Panc1 (cell line): ENCODE data around the gene RALGAPA1.

Source experiments
- POLR2AphosphoS5 ChIP-seq: IDR thresholded peaks from 2 replicates; pipeline ENCODE4 v1.6.1; 2012; ENCODE audit warnings: mild to moderate bottlenecking, low read depth, low read length, moderate library complexity
- SIN3A ChIP-seq: IDR thresholded peaks from 2 replicates; pipeline ENCODE4 v1.6.1; 2012; ENCODE audit warnings: low read depth, mild to moderate bottlenecking, low read length, moderate library complexity, borderline replicate concordance; ENCODE audit not compliant: insufficient read depth
- TF ChIP-seq, protein P1 (sequence below): fragments of 450-650 bp; IDR thresholded peaks from 2 replicates; pipeline ENCODE4 v1.5.1; 2017; ENCODE audit warnings: mild to moderate bottlenecking
- TF ChIP-seq, protein P2 (sequence below), 2 experiments: IDR thresholded peaks; 2 replicates each; pipeline ENCODE4 v1.6.1; 2011 to 2012; ENCODE audit warnings: low read depth in 2 of 2, control low read depth in 1 of 2, low read length in 1 of 2, mild to moderate bottlenecking in 1 of 2, moderate library complexity in 1 of 2; ENCODE audit not compliant: insufficient read depth in 1 of 2

DNA sequence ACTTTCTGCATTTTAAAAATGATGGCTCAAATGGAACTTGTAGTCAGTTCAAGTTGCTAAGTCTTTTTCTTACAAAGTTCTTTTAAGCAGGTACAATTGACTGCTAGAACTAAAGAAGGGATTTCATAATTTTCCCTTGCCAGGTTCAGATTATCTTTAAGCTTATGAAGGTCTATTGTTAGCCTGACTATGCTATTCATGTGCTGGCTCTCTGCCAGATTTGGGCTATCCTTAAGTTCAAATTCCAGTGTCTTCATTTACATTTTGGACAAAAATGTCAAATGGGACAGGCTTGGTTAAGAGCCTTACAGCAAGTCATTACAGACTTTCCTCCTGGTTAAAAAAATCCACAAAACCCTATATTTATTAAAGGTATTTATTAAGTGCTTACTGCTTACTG is 232.8 kb downstream of the RALGAPA1 start:
- TF ChIP-seq, protein P1, sequence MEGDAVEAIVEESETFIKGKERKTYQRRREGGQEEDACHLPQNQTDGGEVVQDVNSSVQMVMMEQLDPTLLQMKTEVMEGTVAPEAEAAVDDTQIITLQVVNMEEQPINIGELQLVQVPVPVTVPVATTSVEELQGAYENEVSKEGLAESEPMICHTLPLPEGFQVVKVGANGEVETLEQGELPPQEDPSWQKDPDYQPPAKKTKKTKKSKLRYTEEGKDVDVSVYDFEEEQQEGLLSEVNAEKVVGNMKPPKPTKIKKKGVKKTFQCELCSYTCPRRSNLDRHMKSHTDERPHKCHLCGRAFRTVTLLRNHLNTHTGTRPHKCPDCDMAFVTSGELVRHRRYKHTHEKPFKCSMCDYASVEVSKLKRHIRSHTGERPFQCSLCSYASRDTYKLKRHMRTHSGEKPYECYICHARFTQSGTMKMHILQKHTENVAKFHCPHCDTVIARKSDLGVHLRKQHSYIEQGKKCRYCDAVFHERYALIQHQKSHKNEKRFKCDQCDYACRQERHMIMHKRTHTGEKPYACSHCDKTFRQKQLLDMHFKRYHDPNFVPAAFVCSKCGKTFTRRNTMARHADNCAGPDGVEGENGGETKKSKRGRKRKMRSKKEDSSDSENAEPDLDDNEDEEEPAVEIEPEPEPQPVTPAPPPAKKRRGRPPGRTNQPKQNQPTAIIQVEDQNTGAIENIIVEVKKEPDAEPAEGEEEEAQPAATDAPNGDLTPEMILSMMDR = no peak
- TF ChIP-seq SIN3A (no peak), POLR2AphosphoS5 (no peak)
- TF ChIP-seq, protein P2, sequence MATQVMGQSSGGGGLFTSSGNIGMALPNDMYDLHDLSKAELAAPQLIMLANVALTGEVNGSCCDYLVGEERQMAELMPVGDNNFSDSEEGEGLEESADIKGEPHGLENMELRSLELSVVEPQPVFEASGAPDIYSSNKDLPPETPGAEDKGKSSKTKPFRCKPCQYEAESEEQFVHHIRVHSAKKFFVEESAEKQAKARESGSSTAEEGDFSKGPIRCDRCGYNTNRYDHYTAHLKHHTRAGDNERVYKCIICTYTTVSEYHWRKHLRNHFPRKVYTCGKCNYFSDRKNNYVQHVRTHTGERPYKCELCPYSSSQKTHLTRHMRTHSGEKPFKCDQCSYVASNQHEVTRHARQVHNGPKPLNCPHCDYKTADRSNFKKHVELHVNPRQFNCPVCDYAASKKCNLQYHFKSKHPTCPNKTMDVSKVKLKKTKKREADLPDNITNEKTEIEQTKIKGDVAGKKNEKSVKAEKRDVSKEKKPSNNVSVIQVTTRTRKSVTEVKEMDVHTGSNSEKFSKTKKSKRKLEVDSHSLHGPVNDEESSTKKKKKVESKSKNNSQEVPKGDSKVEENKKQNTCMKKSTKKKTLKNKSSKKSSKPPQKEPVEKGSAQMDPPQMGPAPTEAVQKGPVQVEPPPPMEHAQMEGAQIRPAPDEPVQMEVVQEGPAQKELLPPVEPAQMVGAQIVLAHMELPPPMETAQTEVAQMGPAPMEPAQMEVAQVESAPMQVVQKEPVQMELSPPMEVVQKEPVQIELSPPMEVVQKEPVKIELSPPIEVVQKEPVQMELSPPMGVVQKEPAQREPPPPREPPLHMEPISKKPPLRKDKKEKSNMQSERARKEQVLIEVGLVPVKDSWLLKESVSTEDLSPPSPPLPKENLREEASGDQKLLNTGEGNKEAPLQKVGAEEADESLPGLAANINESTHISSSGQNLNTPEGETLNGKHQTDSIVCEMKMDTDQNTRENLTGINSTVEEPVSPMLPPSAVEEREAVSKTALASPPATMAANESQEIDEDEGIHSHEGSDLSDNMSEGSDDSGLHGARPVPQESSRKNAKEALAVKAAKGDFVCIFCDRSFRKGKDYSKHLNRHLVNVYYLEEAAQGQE (IDR thresholded peaks at IDR 0.05; ENCODE audit: insufficient read depth in 1 of 2, low read depth in 2 of 2, low read length in 1 of 2) = no peak
